Measurements from ENCODE around the gene RILPL1. TPM values are rescaled to one million over a fixed set of nuclear protein-coding genes. Genes with fewer than 3 reads are reported as not detected.
"Not testable (repeated sequence)": the region's sequence is repeated elsewhere in the genome, so short reads cannot be mapped to it uniquely, and the experiment has no call there.

The RILPL1 gene
- total and polyA plus RNA-seq, 2 experiments from 2014 or later: 13.6 to 17.5 TPM

DNA sequence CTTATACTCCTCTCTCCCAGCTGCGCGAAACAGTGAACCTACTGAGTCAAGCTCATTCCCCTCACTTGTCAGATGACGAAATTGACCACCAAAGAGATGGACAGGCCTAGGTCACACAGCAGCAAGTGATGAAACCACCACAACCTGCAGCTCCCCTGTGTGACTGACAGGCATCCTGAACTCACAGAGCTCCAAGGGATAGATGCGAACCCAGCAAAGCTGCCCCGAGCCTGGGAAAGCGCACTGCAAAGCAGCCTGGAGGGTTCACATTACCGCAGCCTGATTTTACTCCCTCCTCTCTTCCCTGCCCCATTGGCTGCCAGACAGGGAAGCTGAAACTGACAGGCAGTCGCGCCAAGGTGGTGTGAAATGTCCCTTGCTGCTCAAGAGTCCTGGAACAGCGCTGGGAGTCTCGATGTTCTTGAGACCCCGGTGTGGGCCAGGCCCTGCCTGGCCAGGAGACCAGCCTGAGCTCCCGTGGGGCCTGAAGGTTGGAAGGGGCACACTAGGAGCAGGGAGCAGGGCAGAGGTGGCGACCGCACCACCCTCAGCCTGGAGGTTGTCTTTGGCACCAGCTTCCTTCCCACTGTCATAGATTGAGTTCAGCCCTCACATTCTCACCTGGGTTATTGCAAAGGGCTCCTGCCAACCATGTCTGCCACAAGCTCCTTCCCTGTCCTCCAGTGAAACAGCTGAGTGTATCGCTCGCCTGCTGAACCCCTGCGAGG, 39.2 kb downstream of the RILPL1 start:
- no peaks in the 10 kb centered on the region for H3K27me3 ChIP-seq
- TF ChIP-seq EZH2 (IDR thresholded peaks at IDR 0.05; ENCODE audit: borderline replicate concordance): no peak
- TF ChIP-seq EZH2phosphoT487 (IDR thresholded peaks at IDR 0.05; ENCODE audit: low read depth, severe bottlenecking, unreplicated experiment): no peak
- no peak for TF ChIP-seq CTCF (IDR thresholded peaks at IDR 0.05; ENCODE audit: poor library complexity)
- no peak overlapping the region for H3K4me3 ChIP-seq
- H3K9me3 ChIP-seq (ENCODE audit: low read depth): no peaks in the 10 kb centered on the region
- no peaks in the 10 kb centered on the region for H3K36me3 ChIP-seq (replicated peaks; ENCODE audit: insufficient read depth, low read depth)
- H2AFZ ChIP-seq: no peak overlapping the region
- H3K4me2 ChIP-seq: no peak overlapping the region
- H3K79me2 ChIP-seq: no peaks in the 10 kb centered on the region
- no peaks in the 10 kb centered on the region for H3K9me2 ChIP-seq (replicated peaks; ENCODE audit: insufficient read depth)
- H3K27ac ChIP-seq: no peak overlapping the region
- 93% methylated on average over 18 of the region's 18 CpGs for WGBS (ENCODE audit: low lambda C conversion rate, missing lambda C conversion rate)
- no peaks in the 10 kb centered on the region for H3K4me1 ChIP-seq (ENCODE audit: insufficient read depth)
- no peak for DNase-seq (ENCODE audit: low spot score)
- H4K20me1 ChIP-seq (ENCODE audit: insufficient read depth, poor library complexity, severe bottlenecking): no peaks in the 10 kb centered on the region

DNA sequence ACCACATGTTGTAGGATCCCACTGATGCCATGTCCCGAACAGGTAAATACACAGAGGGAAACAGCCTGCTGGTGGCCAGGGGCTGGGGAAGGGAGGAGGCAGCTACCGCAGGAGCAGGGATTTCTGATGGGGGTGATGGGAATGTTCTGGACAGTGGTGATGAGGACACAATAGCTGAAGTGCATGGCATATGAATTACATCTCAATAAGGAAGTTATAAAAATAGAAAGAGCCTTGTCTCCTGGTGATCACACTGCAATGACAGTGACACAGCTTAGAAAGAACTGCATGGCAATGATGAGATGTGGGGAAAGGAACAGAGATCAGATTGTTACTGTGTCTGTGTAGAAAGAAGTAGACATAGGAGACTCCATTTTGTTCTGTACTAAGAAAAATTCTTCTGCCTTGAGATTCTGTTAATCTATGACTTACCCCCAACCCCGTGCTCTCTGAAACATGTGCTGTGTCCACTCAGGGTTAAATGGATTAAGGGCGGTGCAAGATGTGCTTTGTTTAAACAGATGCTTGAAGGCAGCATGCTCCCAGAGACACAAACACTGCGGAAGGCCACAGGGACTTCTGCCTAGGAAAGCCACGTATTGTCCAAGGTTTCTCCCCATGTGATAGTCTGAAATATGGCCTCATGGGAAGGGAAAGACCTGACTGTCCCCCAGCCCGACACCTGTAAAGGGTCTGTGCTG, 41.0 kb downstream of the RILPL1 start:
- H3K4me1 ChIP-seq (ENCODE audit: insufficient read depth); DNase-seq (ENCODE audit: low spot score); H3K9me3 ChIP-seq (ENCODE audit: low read depth); H3K4me2 ChIP-seq; H3K27me3 ChIP-seq; H3K9me2 ChIP-seq (replicated peaks; ENCODE audit: insufficient read depth); H3K36me3 ChIP-seq (replicated peaks; ENCODE audit: insufficient read depth, low read depth); H3K27ac ChIP-seq; H2AFZ ChIP-seq; H3K79me2 ChIP-seq; H4K20me1 ChIP-seq (ENCODE audit: insufficient read depth, poor library complexity, severe bottlenecking); H3K4me3 ChIP-seq: not testable (repeated sequence)
- 78% methylated on average over 7 of the region's 7 CpGs for WGBS (ENCODE audit: low lambda C conversion rate, missing lambda C conversion rate)

DNA sequence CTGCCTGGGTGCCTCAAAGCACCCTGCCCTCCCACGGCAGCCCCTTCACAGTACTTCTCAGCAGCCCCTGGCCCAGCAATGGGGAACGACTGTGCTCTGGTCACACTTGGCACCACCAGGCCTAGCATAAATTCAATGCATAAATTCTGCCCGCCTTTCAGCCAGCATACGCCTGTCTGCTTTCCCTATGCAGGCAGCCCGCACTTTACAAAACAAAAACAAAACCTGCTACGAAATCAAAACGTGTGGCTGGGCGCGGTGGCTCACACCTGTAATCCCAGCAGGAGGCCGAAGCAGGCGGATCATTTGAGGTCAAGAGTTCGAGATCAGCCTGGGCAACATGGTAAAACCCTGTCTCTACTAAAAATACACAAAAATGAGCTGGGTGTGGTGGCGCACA, 42.0 kb downstream of the RILPL1 start:
- WGBS (ENCODE audit: low lambda C conversion rate, missing lambda C conversion rate): 94% methylated on average over 13 of the region's 13 CpGs
- Histone ChIP-seq H3K27me3 (no peaks in the 10 kb centered on the region), H2AFZ (no peak overlapping the region), H3K9me3 (ENCODE audit: low read depth) (no peaks in the 10 kb centered on the region), H3K36me3 (replicated peaks; ENCODE audit: insufficient read depth, low read depth) (no peaks in the 10 kb centered on the region), H4K20me1 (ENCODE audit: insufficient read depth, poor library complexity, severe bottlenecking) (no peaks in the 10 kb centered on the region), H3K79me2 (no peaks in the 10 kb centered on the region), H3K4me3 (no peak overlapping the region), H3K27ac (no peak overlapping the region), H3K4me2 (no peak overlapping the region), H3K9me2 (replicated peaks; ENCODE audit: insufficient read depth) (no peaks in the 10 kb centered on the region), H3K4me1 (ENCODE audit: insufficient read depth) (no peaks in the 10 kb centered on the region)
- no peak for DNase-seq (ENCODE audit: low spot score)
- TF ChIP-seq CTCF (IDR thresholded peaks at IDR 0.05; ENCODE audit: poor library complexity): no peak
- no peak for TF ChIP-seq EZH2 (IDR thresholded peaks at IDR 0.05; ENCODE audit: borderline replicate concordance)
- TF ChIP-seq EZH2phosphoT487 (IDR thresholded peaks at IDR 0.05; ENCODE audit: low read depth, severe bottlenecking, unreplicated experiment): no peak

DNA sequence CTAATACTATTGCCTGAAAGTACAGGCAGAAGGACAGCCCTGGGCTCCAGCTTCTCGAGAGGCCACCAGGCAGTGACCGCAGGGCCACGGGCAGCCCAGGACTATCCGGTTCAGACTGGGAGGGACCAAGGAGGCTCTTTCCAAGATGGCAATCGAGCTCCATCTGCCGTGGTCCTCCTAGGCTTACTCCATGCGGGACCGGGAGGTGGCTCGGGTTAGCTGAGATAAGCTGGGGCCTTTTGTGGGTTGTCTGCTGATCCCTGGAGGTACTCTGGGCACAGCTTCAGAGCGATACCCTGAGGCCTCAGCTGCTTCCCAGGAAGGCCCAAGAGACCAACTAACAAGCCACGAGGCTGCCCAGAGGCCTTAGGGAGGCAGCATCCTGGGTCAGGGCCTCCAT, 42.5 kb downstream of the RILPL1 start:
- Histone ChIP-seq H3K4me1 (ENCODE audit: insufficient read depth) (no peaks in the 10 kb centered on the region), H4K20me1 (ENCODE audit: insufficient read depth, poor library complexity, severe bottlenecking) (no peaks in the 10 kb centered on the region), H3K36me3 (replicated peaks; ENCODE audit: insufficient read depth, low read depth) (no peaks in the 10 kb centered on the region), H3K27ac (no peak overlapping the region), H3K4me2 (no peak overlapping the region), H3K4me3 (no peak overlapping the region), H3K9me3 (ENCODE audit: low read depth) (no peaks in the 10 kb centered on the region), H3K79me2 (no peaks in the 10 kb centered on the region), H2AFZ (no peak overlapping the region), H3K27me3 (no peaks in the 10 kb centered on the region), H3K9me2 (replicated peaks; ENCODE audit: insufficient read depth) (no peaks in the 10 kb centered on the region)
- 90% methylated on average over 11 of the region's 11 CpGs for WGBS (ENCODE audit: low lambda C conversion rate, missing lambda C conversion rate)
- TF ChIP-seq EZH2phosphoT487 (IDR thresholded peaks at IDR 0.05; ENCODE audit: low read depth, severe bottlenecking, unreplicated experiment) (no peak), CTCF (IDR thresholded peaks at IDR 0.05; ENCODE audit: poor library complexity) (no peak), EZH2 (IDR thresholded peaks at IDR 0.05; ENCODE audit: borderline replicate concordance) (no peak)
- DNase-seq (ENCODE audit: low spot score): no peak

Data from hepatocyte (in vitro differentiated cells).